ENCODE results near the gene KCNE1.

The KCNE1 gene

GRCh38 chr21:34509151-34509550, 2.9 kb downstream of the KCNE1 start:
- no peak overlapping the region for H3K9ac ChIP-seq (ENCODE audit: low read depth, low read length, poor library complexity, severe bottlenecking)
- no peaks in the 10 kb centered on the region for H3K9me2 ChIP-seq (replicated peaks; ENCODE audit: low read depth, low read length)
- no peaks in the 10 kb centered on the region for H3K79me2 ChIP-seq (ENCODE audit: insufficient read depth, low read length)
- no peaks in the 10 kb centered on the region for H3K27me3 ChIP-seq (ENCODE audit: insufficient read depth, low read length, poor library complexity, severe bottlenecking)
- no peaks in the 10 kb centered on the region for H3F3A ChIP-seq (ENCODE audit: low read depth)
- no peaks in the 10 kb centered on the region for H3K9me3 ChIP-seq (ENCODE audit: insufficient read depth, low read depth, low read length)
- no peaks in the 10 kb centered on the region for H4K20me1 ChIP-seq (ENCODE audit: insufficient read depth, low read length, poor library complexity, severe bottlenecking)
- H3K4me2 ChIP-seq (ENCODE audit: low read depth, low read length, poor library complexity, severe bottlenecking): no peak overlapping the region
- no peak overlapping the region for H3K4me3 ChIP-seq (ENCODE audit: low read length, poor library complexity, severe bottlenecking)
- H2AFZ ChIP-seq (ENCODE audit: low read length): no peak overlapping the region
- TF ChIP-seq EZH2phosphoT487 (IDR thresholded peaks at IDR 0.05; ENCODE audit: borderline replicate concordance): no peak
- TF ChIP-seq CTCF (conservative IDR thresholded peaks at IDR 0.05; ENCODE audit: low read length): peak; percentile 45
- H3K4me1 ChIP-seq (ENCODE audit: insufficient read depth, low read length, poor library complexity, severe bottlenecking): no peaks in the 10 kb centered on the region
- H3K36me3 ChIP-seq (ENCODE audit: insufficient read depth, low read length): no peaks in the 10 kb centered on the region

- H3K4me1 ChIP-seq (ENCODE audit: insufficient read depth, low read length, poor library complexity, severe bottlenecking): no peaks in the 10 kb centered on the region
- H3K9me3 ChIP-seq (ENCODE audit: insufficient read depth, low read depth, low read length): no peaks in the 10 kb centered on the region
- no peaks in the 10 kb centered on the region for H3K27me3 ChIP-seq (ENCODE audit: insufficient read depth, low read length, poor library complexity, severe bottlenecking)
- H3K36me3 ChIP-seq (ENCODE audit: insufficient read depth, low read length): no peaks in the 10 kb centered on the region
- H3K4me2 ChIP-seq (ENCODE audit: low read depth, low read length, poor library complexity, severe bottlenecking): no peak overlapping the region
- no peaks in the 10 kb centered on the region for H3F3A ChIP-seq (ENCODE audit: low read depth)
- H3K4me3 ChIP-seq (ENCODE audit: low read length, poor library complexity, severe bottlenecking): no peak overlapping the region
- H4K20me1 ChIP-seq (ENCODE audit: insufficient read depth, low read length, poor library complexity, severe bottlenecking): no peaks in the 10 kb centered on the region
- no peak overlapping the region for H2AFZ ChIP-seq (ENCODE audit: low read length)
- H3K79me2 ChIP-seq (ENCODE audit: insufficient read depth, low read length): no peaks in the 10 kb centered on the region
- no peak overlapping the region for H3K9ac ChIP-seq (ENCODE audit: low read depth, low read length, poor library complexity, severe bottlenecking)
- H3K9me2 ChIP-seq (replicated peaks; ENCODE audit: low read depth, low read length): no peaks in the 10 kb centered on the region
- TF ChIP-seq CTCF (conservative IDR thresholded peaks at IDR 0.05; ENCODE audit: low read length) (no peak), EZH2phosphoT487 (IDR thresholded peaks at IDR 0.05; ENCODE audit: borderline replicate concordance) (no peak)
These were observed 7.4 kb downstream of the KCNE1 start for GRCh38 chr21:34504595-34504994.

GRCh38 chr21:34502480-34503106, 9.4 kb downstream of the KCNE1 start:
- no peaks in the 10 kb centered on the region for H3K4me1 ChIP-seq (ENCODE audit: insufficient read depth, low read length, poor library complexity, severe bottlenecking)
- no peaks in the 10 kb centered on the region for H3F3A ChIP-seq (ENCODE audit: low read depth)
- no peak overlapping the region for H3K9ac ChIP-seq (ENCODE audit: low read depth, low read length, poor library complexity, severe bottlenecking)
- no peaks in the 10 kb centered on the region for H4K20me1 ChIP-seq (ENCODE audit: insufficient read depth, low read length, poor library complexity, severe bottlenecking)
- H3K9me3 ChIP-seq (ENCODE audit: insufficient read depth, low read depth, low read length): peaks cover 5% of the 10 kb centered on the region; the same call in 1 of the 2 replicates
- TF ChIP-seq CTCF (conservative IDR thresholded peaks at IDR 0.05; ENCODE audit: low read length) (no peak), EZH2phosphoT487 (IDR thresholded peaks at IDR 0.05; ENCODE audit: borderline replicate concordance) (no peak)
- H2AFZ ChIP-seq (ENCODE audit: low read length): no peak overlapping the region
- no peak overlapping the region for H3K4me3 ChIP-seq (ENCODE audit: low read length, poor library complexity, severe bottlenecking)
- no peak overlapping the region for H3K4me2 ChIP-seq (ENCODE audit: low read depth, low read length, poor library complexity, severe bottlenecking)
- no peaks in the 10 kb centered on the region for H3K27me3 ChIP-seq (ENCODE audit: insufficient read depth, low read length, poor library complexity, severe bottlenecking)
- no peaks in the 10 kb centered on the region for H3K36me3 ChIP-seq (ENCODE audit: insufficient read depth, low read length)
- no peaks in the 10 kb centered on the region for H3K79me2 ChIP-seq (ENCODE audit: insufficient read depth, low read length)
- H3K9me2 ChIP-seq (replicated peaks; ENCODE audit: low read depth, low read length): no peaks in the 10 kb centered on the region
